HCT116 (cell line): ENCODE measurements around the gene FAM13A.

Source experiments
- CBX3 ChIP-seq: IDR thresholded peaks from 2 replicates; pipeline ENCODE4 v1.6.1; 2012; ENCODE audit warnings: low read depth
- CEBPB ChIP-seq: IDR thresholded peaks from 2 replicates; pipeline ENCODE4 v1.6.1; 2012; ENCODE audit warnings: low read depth
- ELF1 ChIP-seq: IDR thresholded peaks from 2 replicates; pipeline ENCODE4 v1.6.1; 2012; ENCODE audit warnings: low read depth, borderline replicate concordance
- EZH2 ChIP-seq: fragments of 200-600 bp; sonication (generic); IDR thresholded peaks from 2 replicates; pipeline ENCODE4 v1.6.1; 2017; ENCODE audit warnings: antibody characterized with exemption, mixed run types
- JUND ChIP-seq: IDR thresholded peaks from 2 replicates; pipeline ENCODE4 v1.6.1; 2012
- POLR2A ChIP-seq: IDR thresholded peaks from 2 replicates; pipeline ENCODE4 v1.7.0; 2011; ENCODE audit warnings: borderline replicate concordance; ENCODE audit not compliant: insufficient read depth, insufficient read length; ENCODE audit errors: extremely low read depth
- RAD21 ChIP-seq: IDR thresholded peaks from 2 replicates; pipeline ENCODE4 v1.6.1; 2012; ENCODE audit warnings: low read depth, mild to moderate bottlenecking
- SP1 ChIP-seq: IDR thresholded peaks from 2 replicates; pipeline ENCODE4 v1.6.1; 2012; ENCODE audit warnings: low read depth
- ZFX ChIP-seq: fragments of 450-650 bp; IDR thresholded peaks from 2 replicates; pipeline ENCODE4 v1.6.1; 2017
- TF ChIP-seq, protein P1 (sequence below), 3 experiments: fragments of 200-600 bp in 1 of 3; sonication (generic) in 1 of 3; IDR thresholded peaks in 2 of 3; conservative IDR thresholded peaks in 1 of 3; 2 replicates each; pipeline ENCODE4 v1.5.1; 2012 to 2017; ENCODE audit warnings: low read depth in 2 of 3, low read length in 2 of 3, antibody characterized with exemption in 1 of 3, borderline replicate concordance in 1 of 3, control low read depth in 1 of 3, mild to moderate bottlenecking in 1 of 3, mixed read lengths in 1 of 3, mixed run types in 1 of 3, moderate library complexity in 1 of 3; ENCODE audit not compliant: insufficient read depth in 1 of 3

DNA sequence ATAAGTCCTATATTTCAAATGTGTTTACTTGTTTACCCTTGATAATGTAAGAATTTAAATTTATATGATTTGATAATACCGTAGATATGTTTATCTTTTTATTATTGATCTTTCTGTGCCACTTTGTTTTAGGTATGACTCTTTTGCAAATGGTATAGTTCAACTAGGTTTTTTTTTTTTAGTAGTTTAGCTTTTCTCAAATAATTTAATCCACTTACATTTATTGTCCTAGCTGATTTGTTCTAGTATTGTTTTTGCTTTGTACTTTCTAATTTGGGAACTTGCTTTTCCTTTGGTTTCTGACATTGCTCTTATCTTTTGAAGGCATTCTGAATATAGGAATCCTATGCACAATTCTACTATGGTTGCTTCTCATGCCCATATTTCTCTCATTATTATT is 260.4 kb downstream of the FAM13A start:
- no peak for TF ChIP-seq SP1
- TF ChIP-seq POLR2A = no peak
- TF ChIP-seq ZFX = no peak
- TF ChIP-seq CBX3 = no peak
- TF ChIP-seq EZH2 = no peak
- no peak for TF ChIP-seq ELF1
- TF ChIP-seq RAD21 = no peak
- TF ChIP-seq CEBPB = no peak
- TF ChIP-seq, protein P1, sequence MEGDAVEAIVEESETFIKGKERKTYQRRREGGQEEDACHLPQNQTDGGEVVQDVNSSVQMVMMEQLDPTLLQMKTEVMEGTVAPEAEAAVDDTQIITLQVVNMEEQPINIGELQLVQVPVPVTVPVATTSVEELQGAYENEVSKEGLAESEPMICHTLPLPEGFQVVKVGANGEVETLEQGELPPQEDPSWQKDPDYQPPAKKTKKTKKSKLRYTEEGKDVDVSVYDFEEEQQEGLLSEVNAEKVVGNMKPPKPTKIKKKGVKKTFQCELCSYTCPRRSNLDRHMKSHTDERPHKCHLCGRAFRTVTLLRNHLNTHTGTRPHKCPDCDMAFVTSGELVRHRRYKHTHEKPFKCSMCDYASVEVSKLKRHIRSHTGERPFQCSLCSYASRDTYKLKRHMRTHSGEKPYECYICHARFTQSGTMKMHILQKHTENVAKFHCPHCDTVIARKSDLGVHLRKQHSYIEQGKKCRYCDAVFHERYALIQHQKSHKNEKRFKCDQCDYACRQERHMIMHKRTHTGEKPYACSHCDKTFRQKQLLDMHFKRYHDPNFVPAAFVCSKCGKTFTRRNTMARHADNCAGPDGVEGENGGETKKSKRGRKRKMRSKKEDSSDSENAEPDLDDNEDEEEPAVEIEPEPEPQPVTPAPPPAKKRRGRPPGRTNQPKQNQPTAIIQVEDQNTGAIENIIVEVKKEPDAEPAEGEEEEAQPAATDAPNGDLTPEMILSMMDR (IDR thresholded peaks at IDR 0.05 in 2 of 3, conservative IDR thresholded peaks at IDR 0.05 in 1 of 3; ENCODE audit: borderline replicate concordance in 1 of 3, insufficient read depth in 1 of 3, low read depth in 2 of 3, low read length in 2 of 3) = no peak
- no peak for TF ChIP-seq JUND
